Upper lobe of right lung (tissue), 1 donor: ENCODE measurements around the gene KCNMA1. TPM values are rescaled to one million over a fixed set of nuclear protein-coding genes. Genes with fewer than 3 reads are reported as not detected.

Experiments
- ATAC-seq: fragments of 200-7000 bp; cut with Tn5 transposase; one replicate; pipeline ENCODE4 v1.9.1; 2020; ENCODE audit warnings: mild to moderate bottlenecking, moderate library complexity
- DNase-seq: peaks from one replicate; pipeline ENCODE4 v3.0.0-alpha.2; 2020
- H3K27ac ChIP-seq: fragments of 200-600 bp; one replicate; pipeline ENCODE4 v1.8.0; 2022
- H3K27me3 ChIP-seq: fragments of 200-600 bp; one replicate; pipeline ENCODE4 v1.8.0; 2022; ENCODE audit warnings: mild to moderate bottlenecking
- H3K36me3 ChIP-seq: fragments of 200-600 bp; one replicate; pipeline ENCODE4 v1.8.0; 2022
- H3K4me1 ChIP-seq: fragments of 200-600 bp; one replicate; pipeline ENCODE4 v1.8.0; 2022
- H3K4me3 ChIP-seq: fragments of 200-600 bp; one replicate; pipeline ENCODE4 v1.8.0; 2022; ENCODE audit warnings: mild to moderate bottlenecking
- H3K9me3 ChIP-seq: fragments of 200-600 bp; one replicate; pipeline ENCODE4 v1.8.0; 2022
- intact Hi-C: fragments of 100-400 bp; cut with DNase I; formaldehyde crosslinking; loops from one replicate; pipeline ENCODE4 v1.11.0; 2022
- total RNA-seq: library from RNA; stranded (reverse); fragmentation: NEBNext Ultra II Directional; extraction: Animal tissue kit (Norgen Biotek cat#: 25700); gene quantifications from one replicate; pipeline ENCODE4 v1.2.1, GENCODE V29; 2021
- TF ChIP-seq, protein P1 (sequence below): fragments of 200-600 bp; IDR thresholded peaks from one replicate; pipeline ENCODE4 v1.8.0; 2022; ENCODE audit warnings: antibody characterized with exemption
- donor health status: DM: no; HTN: yes; CAD: no; lungs with severe emphysema.

KCNMA1 gene
- total RNA-seq, 1 donor from 2014 or later, result 26.3 TPM

DNA sequence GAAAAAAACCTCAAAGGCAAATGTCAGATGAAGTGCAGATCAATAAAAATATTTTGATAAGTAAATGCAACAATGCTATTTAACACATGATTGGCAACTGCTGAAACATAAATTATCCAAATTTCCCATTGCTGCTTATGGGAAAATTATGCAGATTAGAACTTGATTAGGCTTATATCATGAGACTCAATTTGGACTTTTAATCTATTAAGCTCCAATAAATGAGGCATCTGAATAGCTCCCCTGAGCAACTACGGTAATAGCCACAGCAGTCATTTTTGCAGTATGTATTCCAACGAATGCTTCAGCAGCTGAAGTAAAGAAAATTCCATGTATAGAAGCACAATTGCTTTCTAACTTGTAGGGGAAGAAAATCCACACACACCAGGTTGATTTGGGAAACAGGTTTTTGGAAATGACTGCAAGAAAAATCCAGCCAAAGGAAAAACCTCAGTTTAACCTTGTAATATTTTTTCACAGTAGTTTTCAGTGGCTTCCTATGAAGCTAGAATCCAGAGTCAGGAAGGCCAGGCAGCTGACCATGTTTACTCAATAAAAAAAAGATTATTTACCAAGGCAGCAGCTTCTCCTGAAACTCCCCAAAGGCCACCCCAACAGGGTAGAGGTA is 716.1 kb downstream of the KCNMA1 start:
- Histone ChIP-seq H3K4me1 (no peaks in the 10 kb centered on the region), H3K9me3 (no peaks in the 10 kb centered on the region), H3K36me3 (no peaks in the 10 kb centered on the region), H3K27ac (no peak overlapping the region), H3K27me3 (no peaks in the 10 kb centered on the region), H3K4me3 (no peak overlapping the region)
- DNase-seq (no peak), ATAC-seq (no peak)
- intact Hi-C loops, result no loop called here
- TF ChIP-seq, protein P1, sequence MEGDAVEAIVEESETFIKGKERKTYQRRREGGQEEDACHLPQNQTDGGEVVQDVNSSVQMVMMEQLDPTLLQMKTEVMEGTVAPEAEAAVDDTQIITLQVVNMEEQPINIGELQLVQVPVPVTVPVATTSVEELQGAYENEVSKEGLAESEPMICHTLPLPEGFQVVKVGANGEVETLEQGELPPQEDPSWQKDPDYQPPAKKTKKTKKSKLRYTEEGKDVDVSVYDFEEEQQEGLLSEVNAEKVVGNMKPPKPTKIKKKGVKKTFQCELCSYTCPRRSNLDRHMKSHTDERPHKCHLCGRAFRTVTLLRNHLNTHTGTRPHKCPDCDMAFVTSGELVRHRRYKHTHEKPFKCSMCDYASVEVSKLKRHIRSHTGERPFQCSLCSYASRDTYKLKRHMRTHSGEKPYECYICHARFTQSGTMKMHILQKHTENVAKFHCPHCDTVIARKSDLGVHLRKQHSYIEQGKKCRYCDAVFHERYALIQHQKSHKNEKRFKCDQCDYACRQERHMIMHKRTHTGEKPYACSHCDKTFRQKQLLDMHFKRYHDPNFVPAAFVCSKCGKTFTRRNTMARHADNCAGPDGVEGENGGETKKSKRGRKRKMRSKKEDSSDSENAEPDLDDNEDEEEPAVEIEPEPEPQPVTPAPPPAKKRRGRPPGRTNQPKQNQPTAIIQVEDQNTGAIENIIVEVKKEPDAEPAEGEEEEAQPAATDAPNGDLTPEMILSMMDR, result no peak

DNA sequence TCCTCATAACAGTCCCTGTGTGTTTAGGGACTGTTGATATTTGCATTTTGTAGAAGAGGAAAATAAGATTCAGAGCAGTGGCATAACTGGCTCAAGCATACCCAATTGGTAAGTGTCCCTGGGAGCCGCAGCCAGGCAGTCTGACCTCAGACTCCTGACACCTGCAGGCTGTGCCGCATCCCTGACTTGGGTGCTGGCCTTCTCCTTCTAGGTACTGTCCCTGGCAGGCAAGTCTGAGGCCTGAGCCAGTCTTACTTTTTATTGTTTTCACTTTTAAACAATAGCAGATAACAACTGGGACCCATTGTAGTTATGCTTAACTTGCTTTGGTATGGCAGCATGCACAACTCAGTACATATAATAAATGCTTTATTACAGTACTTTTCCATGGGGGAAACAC is 717.0 kb downstream of the KCNMA1 start:
- Histone ChIP-seq H3K4me3 (no peak overlapping the region), H3K9me3 (no peaks in the 10 kb centered on the region), H3K27me3 (no peaks in the 10 kb centered on the region), H3K36me3 (no peaks in the 10 kb centered on the region), H3K27ac (no peak overlapping the region), H3K4me1 (no peaks in the 10 kb centered on the region)
- DNase-seq (no peak), ATAC-seq (no peak)
- TF ChIP-seq, protein P1, result no peak
- intact Hi-C loops, result no loop called here

DNA sequence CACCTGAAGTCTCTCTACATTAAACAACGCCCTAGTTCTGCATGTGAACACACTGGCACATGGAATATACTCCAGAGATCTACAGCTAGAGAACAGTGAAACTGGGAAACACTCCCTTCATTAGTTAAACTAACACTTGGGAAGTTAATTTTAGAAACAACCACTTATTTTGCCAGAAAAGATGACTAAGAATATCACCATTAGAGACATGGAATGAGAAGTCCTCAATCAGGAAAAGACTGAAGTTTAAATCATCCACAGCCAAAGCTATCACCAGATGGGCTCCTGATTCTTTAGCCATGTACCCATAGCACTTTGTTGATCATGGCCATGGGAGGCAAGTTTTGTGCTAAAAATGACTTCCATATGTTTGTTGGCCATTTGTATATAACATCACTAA is 719.5 kb downstream of the KCNMA1 start:
- TF ChIP-seq, protein P1, result no peak
- no peaks in the 10 kb centered on the region for H3K9me3 ChIP-seq
- no peaks in the 10 kb centered on the region for H3K4me1 ChIP-seq
- no peak overlapping the region for H3K27ac ChIP-seq
- ATAC-seq, result no peak
- no peaks in the 10 kb centered on the region for H3K36me3 ChIP-seq
- DNase-seq, result no peak
- intact Hi-C loops, result no loop called here
- no peaks in the 10 kb centered on the region for H3K27me3 ChIP-seq
- no peak overlapping the region for H3K4me3 ChIP-seq

DNA sequence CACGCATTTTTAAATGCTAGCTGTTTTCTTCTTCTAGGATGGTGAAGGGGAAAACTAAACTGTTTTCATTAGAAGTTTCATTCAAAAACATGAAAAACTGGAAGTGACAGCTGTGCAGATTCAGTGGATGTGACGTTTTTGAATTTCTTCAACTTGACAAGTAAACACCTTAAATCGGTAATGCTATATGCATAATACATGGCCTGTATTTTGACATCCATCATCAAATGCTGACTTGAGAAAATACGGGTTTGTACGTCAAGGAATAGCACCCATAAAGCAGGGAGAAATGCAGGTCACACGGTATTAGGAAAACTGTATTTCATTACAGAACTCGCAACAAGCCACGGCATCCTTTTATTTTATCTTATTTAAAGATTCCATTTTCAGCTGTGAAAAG is 720.5 kb downstream of the KCNMA1 start:
- no peaks in the 10 kb centered on the region for H3K27me3 ChIP-seq
- H3K27ac ChIP-seq, result no peak overlapping the region
- no peak overlapping the region for H3K4me3 ChIP-seq
- no peaks in the 10 kb centered on the region for H3K9me3 ChIP-seq
- no peaks in the 10 kb centered on the region for H3K4me1 ChIP-seq
- ATAC-seq (no peak), DNase-seq (no peak)
- no peaks in the 10 kb centered on the region for H3K36me3 ChIP-seq
- intact Hi-C loops, result no loop called here
- TF ChIP-seq, protein P1, result no peak

DNA sequence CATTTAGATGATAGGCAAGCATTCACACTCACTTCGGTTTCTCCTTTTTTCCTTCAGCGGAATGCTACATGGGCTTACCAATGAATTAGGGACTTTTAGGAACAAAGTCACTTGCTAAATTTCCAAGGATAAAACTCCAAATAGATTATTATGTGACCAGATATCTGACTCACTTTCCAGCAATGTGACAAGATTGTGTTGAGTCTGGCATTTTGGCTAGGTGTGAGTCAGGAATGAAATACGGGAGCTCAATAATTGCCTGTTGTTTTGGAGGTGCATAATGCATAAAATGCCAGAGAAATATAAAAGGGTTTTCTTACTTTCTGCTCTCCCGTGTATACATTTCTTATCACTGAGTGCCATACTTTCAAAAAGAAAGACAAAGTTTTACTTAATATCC is 721.1 kb downstream of the KCNMA1 start:
- ATAC-seq (no peak), DNase-seq (no peak)
- Histone ChIP-seq H3K27me3 (no peaks in the 10 kb centered on the region), H3K9me3 (no peaks in the 10 kb centered on the region), H3K36me3 (no peaks in the 10 kb centered on the region), H3K27ac (no peak overlapping the region), H3K4me3 (no peak overlapping the region), H3K4me1 (no peaks in the 10 kb centered on the region)
- TF ChIP-seq, protein P1, result no peak
- intact Hi-C loops, result no loop called here

DNA sequence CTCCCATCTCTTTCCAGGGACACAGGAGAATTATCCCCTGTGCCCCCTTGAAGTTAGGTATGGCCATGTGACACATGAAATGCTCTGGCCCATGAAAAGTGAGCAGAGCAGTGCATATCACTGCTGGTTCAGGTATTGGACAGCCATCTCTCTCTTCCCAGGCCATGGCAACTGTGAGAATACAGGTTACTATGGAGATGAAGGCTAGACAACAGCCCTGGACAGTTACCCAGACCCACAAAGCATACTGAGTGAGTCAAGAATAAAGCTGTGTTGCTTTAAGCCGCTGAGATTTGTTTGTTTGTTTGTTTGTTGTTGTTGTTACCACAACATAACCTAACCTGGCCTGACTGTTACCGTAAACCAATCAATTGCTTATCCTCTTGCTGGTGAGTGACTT is 722.3 kb downstream of the KCNMA1 start:
- intact Hi-C loops, result no loop called here
- Histone ChIP-seq H3K27ac (no peak overlapping the region), H3K27me3 (no peaks in the 10 kb centered on the region), H3K4me1 (no peaks in the 10 kb centered on the region), H3K9me3 (no peaks in the 10 kb centered on the region), H3K4me3 (no peak overlapping the region), H3K36me3 (no peaks in the 10 kb centered on the region)
- ATAC-seq (no peak), DNase-seq (no peak)
- TF ChIP-seq, protein P1, result no peak
